Fibroblast of pulmonary artery (primary cell): ENCODE results near the gene LRRC30.
A peak's percentile ranks its signal among the peaks of the same experiment; 100 is the strongest.

Source experiments
- DNase-seq: peaks from one replicate; pipeline ENCODE4 v3.0.0-alpha.2; 2010; ENCODE audit warnings: low read depth
- H3K4me3 ChIP-seq: replicated peaks from 2 replicates; pipeline ENCODE4 v1.5.1; 2011; ENCODE audit warnings: low read depth, mild to moderate bottlenecking, control low read depth, low read length, moderate library complexity
- CTCF ChIP-seq: IDR thresholded peaks from 2 replicates; pipeline ENCODE4 v1.5.1; 2011; ENCODE audit warnings: mild to moderate bottlenecking, control low read depth, low read length, inconsistent platforms; ENCODE audit errors: missing control alignments

The LRRC30 gene

GRCh38 chr18:7221424-7222155, 9.3 kb upstream of the LRRC30 start:
- peak; percentile 86 for DNase-seq
- H3K4me3 ChIP-seq, result no peak overlapping the region
- TF ChIP-seq CTCF, result peak; percentile 97

GRCh38 chr18:7224198-7224597, 6.7 kb upstream of the LRRC30 start:
- DNase-seq, result no peak
- TF ChIP-seq CTCF, result no peak
- H3K4me3 ChIP-seq, result no peak overlapping the region

- DNase-seq, result no peak
- TF ChIP-seq CTCF, result no peak
- no peak overlapping the region for H3K4me3 ChIP-seq
These were observed 1.3 kb downstream of the LRRC30 start for GRCh38 chr18:7232218-7232617.

- DNase-seq, result no peak
- TF ChIP-seq CTCF, result no peak
- no peak overlapping the region for H3K4me3 ChIP-seq
These were observed 2.4 kb downstream of the LRRC30 start for GRCh38 chr18:7233134-7233810.

- no peak for TF ChIP-seq CTCF
- DNase-seq, result no peak
- no peak overlapping the region for H3K4me3 ChIP-seq
These were observed 3.2 kb downstream of the LRRC30 start for GRCh38 chr18:7234091-7234490.

- H3K4me3 ChIP-seq, result no peak overlapping the region
- no peak for TF ChIP-seq CTCF
- DNase-seq, result no peak
These were observed 4.1 kb downstream of the LRRC30 start for GRCh38 chr18:7234956-7235355.
